ENCODE results near the gene PTP4A2.
"Not testable (repeated sequence)": the region's sequence is repeated elsewhere in the genome, so short reads cannot be mapped to it uniquely, and the experiment has no call there.

The PTP4A2 gene

DNA sequence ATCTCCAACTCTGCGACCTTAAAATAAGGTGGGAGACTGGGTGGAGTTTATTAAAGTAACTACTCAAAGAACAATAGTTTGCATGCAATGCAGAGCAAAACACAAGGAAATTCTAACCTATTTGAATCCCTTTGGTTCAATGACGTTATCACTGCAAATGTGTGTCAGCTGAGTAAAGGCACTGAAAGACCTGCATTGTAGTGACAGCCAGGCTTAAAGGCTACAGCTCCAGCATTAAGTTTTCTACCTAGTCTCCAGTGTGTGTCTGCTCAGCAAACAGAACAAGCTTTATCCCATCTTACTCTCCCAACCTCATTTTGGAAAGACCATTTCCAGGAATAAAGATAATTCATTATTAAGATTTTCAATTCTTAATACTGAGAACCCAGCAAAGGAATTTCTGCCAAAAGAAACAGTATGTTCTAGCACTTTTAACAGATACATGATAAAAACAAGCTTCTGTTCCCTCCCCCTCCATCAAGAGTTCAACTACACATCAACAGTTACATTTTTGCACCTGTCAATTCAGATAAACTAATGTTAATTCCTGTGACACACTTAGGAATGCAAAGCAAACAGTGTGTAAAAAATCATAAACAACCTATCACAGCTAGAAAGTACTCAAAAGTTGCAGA lies 14.2 kb downstream of the PTP4A2 start:
- DNase-seq: no peak

DNA sequence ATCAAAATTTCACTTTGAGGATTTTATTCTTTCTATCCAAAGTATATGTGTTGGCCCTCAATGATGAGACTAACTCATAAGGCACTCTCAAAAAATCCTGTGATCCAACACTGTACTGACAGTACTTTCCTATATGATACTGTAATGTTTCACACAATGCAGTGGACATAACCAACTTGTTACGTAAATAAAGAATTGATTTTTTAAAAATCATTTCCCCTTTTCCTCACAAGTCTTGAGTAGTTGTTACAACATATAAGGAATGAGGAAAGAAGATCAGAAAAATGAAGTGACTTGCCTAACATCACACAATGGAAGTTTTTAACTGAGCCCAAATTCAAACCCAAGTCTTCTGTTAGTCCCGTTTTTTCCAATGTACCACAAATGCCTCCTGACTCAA lies 17.2 kb downstream of the PTP4A2 start:
- DNase-seq: no peak

DNA sequence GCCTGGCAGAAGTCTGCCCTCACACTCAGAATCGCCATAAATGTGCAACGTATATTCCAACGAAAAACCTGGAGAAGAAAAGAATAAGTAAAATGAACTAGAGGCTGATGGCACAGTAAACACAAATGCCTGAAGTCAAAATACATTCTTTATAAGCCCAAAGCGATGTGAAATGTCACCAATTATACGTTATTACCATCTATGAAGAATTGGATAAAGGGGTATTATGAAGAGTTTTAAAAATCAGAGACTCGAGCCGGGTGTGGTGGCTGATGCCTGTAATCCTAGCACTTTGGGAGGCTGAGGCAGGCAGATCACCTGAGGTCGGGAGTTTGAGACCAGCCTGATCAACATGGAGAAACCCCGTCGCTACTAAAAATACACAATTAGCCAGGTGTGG lies 18.6 kb downstream of the PTP4A2 start:
- DNase-seq: no peak

DNA sequence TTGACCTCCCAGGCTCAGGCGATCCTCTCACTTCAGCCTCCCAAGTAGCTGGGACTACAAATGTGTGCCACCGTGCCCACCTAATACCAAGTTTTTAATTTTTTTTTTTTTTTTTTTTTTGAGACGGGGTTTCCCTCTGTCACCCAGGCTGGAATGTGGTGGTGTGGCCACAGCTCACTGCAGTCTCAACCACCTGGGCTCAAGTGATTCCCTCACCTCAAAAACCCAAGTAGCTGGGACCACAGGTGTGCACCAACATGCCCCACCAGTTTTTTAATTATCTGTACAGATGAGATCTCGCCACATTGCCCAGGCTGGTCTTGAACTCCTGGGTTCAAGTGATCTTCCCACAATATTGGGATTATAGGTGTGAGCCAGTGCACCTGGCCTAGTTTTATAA lies 22.7 kb downstream of the PTP4A2 start:
- DNase-seq: no peak

DNA sequence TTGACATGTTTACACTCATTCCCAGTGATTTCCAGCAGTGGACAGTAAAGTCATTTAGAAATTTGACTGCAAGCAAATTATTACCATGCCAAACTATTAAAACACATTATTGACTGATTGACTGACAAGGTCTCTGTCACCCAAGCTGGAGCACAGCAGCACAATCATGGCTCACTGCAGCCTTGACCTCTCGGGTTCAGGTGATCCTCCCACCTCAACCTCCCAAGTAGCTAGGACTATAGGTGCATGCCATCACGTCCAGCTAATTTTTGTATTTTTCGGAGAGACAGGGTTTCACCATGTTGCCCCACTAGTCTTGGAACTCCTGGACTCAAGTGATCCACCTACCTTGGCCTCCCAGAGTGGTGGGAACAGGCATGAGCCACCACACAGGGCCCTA lies 24.2 kb downstream of the PTP4A2 start:
- no peak for DNase-seq

DNA sequence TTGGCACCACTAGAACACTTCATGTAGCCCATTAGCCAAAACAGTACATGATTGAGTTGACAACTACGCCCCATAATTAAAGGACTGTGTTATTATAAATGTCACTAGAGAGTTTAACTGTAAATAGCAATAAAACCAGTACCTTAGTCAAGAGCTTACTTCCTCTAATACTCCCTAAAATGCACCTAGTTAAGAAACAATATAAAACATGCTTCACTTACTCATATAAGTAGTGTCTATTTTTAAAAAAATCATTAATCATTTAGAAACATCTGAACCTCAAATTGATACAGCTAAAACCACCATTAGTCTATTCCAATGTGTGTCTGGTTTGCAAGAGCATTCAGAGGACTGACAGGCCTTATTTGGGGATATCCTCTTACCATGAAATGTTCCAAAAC lies 25.3 kb downstream of the PTP4A2 start:
- no peak for DNase-seq

DNA sequence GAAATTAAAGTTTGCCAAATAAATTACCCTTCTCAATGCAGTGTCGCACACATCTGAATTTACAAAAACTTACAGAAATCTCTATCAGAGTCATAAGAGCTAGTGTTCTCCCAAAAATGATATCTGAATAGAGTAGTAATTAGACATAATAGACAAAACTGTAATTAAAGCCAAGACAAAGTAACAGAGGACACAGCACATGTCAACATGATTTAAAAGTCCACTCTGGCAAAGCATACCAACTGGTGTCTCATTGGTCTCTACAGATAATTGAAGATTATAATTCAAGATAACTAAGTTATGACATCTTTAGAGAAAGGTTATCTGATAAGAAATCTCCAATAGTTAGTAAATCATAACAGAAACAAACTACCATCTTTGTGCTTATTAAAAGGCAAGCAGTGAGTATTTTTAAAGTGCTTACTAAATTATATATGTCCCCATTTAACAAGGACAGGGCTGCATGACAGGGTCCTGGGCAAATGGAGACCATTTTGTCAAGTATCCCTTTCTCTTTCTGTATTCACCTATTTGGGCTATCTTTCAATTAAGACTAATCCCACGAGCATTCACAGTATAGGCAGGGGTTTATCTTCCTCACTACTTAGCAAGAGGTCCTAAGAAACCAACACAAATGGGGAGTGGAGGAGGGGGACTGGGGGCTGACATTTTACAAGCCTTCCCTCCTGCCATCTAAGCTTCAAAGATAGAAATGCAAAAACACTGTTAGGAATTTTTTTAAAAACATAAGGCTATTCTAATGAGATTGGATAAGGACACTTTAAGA lies 26.0 kb downstream of the PTP4A2 start:
- no peak for DNase-seq

DNA sequence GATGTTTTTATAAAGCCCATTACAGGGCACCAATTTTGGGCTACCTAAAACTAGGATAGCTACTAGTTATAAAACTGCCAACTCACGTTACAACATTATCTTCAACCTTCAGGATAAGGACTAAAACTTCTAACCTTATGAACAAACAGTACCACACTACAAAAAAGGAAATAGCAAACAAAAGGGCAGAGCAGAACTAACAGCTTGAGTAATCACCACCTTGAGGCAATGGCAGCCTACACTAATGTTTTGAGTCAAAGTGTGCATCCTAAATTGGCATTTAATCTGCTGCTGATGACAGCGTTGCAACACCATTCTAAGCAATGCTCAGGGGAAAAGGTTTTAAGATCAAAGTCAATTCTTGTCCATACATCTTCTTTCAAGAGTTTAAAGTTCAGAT lies 27.2 kb downstream of the PTP4A2 start:
- DNase-seq: no peak

DNA sequence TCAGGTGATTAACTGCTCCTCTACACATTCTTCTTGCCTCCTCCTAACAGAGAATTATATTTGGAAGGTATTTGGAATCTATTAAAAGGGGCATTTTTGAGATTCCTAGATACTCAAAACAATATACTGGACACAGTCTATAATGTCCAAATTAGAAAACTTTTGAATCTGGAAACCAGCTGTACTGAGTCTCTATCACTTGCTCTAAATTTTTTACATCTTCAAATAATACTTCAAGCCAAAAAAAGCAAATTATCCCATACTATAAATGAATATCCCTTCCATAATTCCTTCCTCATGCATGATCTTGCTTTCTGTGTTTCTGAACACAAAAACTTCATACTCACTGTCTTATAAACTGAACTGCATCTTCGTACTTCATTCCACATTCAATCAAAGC lies 28.5 kb downstream of the PTP4A2 start:
- DNase-seq: no peak

DNA sequence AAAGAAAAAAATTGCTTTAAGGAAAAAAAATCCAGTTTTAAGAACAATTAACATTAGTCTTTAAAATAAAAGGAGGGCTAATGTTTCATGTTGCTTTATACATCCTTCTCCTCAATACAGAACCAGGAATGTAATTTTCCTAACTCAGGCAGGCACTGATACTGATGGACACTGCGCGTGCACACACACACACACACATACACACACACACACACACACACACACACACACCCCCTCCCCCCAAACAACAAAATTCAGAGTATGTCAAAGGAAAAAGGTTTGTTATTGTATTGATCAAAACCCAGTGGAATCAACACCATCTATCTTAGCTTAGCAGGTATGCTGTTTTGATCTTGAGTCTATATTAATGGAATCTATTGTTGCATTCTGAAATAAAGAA lies 31.6 kb downstream of the PTP4A2 start:
- DNase-seq: no peak

DNA sequence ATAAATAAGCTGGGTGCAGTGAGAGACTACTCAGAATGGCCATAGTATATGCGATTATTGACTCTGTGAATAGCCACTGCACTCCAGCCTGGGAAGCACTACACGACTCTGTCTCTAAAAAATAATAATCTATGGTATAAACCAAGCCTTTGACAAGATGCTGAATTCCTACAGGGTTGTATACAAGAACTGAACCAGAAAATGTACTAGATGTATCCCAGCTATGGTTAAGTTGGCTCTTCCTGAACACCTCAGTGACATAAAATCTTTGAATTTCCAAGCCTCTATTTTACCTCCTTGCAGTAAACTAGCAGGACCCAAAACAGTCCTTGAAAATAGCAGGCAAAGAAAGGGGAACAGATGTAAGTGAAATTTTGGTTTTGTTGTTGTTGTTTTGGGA lies 32.5 kb downstream of the PTP4A2 start:
- no peak for DNase-seq

DNA sequence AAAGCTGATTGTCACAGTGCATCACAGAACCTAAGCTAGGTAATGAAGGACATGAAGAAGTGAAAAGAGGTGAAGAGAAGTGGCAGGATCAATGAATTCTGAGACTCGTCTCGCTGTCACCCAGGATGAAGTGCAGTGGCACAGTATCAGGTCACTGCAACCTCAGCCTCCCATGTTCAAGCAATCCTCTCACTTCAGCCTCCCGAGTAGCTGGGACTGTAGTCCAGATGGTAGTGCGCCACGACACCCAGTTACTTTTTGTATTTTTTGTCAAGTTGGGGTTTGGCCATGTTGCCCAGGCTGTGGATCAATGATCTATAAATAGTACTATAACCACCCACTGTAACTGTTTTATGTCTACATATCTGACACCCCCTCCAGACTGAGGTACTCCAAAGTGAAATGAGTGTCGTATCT lies 33.1 kb downstream of the PTP4A2 start:
- DNase-seq: no peak

DNA sequence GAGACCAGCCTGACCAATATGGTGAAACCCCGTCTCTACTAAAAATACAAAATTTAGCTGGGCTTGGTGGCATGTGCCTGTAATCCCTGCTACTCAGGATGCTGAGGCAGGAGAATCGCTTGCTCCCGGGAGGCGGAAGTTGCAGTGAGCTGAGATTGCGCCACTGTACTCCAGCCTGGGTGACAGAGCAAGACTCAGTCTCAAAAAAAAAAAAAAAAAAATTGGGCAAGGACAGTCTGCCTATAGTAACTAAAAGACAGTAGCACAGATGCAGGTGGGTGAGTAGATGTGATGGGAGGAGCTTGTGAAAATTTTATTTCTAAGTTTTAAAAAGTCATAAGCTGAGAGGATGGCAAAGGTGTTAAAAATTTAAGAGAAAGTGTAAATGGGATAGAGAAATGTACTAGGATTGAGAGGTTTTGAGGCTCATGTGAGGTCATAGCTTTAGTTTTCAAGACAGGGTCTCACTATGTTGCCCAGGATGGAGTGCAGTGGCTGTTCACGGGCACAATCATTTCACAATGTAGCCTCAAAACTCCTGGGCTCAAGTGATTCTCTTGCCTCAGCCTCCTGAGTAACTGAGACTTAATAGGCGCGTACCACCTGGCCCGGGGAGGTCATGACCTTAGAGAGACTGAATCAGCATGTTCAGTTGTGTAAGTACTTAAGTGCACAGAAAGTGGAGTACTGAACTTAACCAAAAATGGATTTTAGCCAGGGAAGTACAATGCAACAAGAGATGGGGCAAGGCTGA lies 33.7 kb downstream of the PTP4A2 start:
- no peak for DNase-seq

DNA sequence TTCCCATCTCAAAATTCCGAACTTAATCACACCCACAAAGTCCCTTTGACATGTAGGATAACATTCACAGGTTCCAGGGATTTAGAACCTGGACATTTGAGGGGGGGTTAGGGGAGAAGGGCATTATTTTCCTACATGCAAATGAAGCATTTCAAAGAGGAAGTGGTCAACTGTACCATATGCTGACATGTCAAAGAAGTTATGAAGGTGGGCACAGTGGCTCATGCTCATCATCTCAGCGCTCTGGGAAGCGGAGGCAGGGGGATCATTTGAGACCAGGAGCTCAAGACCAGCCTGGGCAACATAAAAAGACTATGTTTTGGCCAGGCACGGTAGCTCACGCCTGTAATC lies 35.7 kb downstream of the PTP4A2 start:
- DNase-seq: no peak

DNA sequence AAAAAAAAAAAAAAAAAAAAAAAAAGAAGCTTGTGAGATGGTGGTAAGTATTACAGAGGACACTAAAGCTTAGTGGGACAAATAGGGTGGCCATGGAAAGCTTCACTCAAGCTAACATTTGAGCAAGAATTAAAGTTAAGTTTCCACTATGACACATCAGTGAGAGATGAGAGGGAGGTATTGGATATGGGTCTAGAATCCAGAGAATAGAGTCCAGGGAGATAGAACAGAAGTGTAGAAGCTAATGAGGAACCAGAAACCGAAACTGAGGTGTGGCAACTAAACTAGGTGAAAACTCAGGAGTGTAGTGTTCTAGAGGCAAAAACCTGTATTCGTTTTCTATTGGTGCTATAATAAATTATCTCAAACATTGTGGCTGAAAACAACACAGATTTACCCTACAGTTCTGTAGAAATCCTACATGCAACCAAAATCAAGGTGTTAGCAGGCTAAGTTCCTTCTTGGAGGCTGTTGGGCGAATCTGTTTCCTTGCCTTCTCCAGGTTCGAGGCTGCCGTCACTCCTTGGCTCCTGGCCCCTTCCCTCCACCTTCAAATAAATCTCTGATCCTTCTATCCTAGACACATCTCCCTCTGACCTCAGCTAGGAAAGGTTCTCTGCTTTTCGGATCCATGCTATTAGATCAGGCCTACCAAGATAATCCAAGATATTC lies 36.2 kb downstream of the PTP4A2 start:
- DNase-seq: no peak

DNA sequence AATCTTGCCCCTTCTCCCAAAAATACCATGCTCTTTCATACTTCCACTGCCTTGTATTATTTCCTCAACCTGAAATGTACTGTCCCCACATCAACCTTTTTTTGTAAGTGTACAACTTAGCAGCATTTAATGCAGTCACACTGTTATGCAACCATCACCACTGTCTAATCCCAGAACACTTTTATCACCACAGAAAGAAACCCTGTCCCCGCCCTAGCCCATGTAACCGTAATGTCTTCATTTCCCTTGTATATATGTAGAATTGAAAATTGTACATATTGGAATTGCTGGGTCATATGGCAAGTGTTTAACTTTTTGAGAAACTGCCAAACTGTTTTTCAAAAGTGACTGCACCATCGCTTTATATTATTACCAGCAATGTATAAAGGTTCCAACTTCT lies 37.4 kb downstream of the PTP4A2 start:
- DNase-seq: no peak

DNA sequence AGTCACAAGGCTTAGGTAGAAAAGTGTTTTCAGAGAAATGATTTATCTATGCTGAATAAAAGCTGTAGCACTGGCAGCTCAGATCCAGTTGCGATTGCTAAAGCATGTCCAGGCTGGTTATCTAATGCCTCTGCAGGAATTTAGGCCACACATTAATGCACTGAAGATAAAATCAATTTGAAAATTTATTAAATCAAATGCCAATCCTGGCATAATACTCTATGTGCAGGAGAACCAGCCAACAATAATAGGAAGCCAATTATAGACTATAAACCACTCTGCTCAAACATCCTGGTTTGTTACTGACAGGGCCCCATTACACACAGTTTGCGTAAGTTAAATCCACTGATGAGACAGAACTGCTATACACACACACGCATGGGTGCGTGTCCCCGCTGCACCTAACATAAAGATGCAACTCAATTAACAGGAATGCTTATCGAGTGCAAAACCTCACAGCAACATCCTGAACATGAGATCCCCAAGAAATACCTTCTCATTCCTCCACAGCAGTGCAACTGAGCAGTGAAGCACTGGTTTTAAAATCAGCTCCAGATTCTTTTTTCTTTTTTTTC lies 40.6 kb downstream of the PTP4A2 start:
- no peak for DNase-seq

DNA sequence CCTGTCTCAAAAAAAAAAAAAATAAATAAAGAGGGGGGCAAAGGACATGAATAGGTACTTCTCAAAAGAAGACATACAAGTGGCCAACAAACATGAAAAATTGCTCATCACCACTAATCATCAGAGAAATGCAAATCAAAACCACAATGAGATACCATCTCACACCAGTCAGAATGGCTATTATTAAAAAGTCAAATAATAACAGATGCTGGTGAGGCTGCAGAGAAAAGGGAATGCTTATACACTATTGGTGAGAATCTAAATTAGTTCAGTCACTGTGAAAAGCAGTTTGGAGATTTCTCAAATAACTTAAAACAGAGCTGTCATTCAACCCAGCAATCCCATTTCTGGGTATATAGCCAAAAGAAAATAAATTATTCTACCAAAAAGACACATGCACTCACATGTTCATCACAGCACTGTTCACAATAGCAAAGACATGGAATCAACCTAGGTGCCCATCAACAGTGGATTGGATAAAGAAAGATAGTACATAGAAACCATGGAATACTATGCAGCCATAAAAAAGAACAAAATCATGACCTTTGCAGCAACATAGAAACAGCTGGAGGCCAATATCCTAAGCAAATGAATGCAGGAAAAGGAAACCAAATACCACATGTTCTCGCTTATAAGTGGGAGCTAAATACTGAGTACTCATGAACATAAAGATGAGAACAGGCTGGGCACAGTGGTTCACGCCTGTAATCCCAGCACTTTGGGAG lies 42.5 kb downstream of the PTP4A2 start:
- not testable (repeated sequence) for DNase-seq

DNA sequence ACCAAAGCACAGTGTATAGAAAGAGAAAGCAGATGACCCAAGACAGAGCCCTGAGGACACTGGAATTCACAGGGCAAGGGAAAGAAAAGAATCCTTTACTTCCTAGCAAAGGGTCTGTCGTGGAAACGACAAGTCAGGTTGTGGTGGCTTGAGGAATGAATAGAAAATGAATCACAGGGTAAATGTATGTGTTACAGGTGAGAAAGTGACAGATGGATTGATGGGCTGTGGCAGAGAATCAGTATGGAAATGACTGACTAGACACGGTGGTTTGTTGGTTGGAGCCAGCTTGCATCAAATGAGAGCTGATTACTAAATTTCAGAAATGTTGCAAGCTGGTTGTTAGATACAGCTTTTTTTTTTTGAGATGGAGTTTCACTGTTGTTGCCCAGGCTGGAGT lies 46.9 kb downstream of the PTP4A2 start:
- no peak for DNase-seq

DNA sequence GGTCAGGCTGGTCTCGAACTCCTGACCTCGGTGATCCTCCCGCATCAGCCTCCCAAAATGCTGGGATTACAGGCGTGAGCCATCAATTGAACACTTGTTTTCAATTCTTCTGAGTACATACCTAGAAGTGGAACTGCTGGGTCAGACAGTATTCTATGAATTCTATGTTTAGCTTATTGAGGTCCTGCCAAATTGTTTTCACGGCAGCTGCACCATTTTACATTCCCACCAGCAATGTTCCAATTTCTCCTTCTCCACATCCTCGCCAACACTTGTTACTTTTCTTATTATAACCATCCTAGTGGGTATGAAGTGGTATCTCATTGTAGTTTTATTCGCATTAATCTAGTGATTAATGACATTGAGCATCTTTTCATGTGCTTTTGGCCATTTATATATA lies 49.9 kb downstream of the PTP4A2 start:
- no peak for DNase-seq

DNA sequence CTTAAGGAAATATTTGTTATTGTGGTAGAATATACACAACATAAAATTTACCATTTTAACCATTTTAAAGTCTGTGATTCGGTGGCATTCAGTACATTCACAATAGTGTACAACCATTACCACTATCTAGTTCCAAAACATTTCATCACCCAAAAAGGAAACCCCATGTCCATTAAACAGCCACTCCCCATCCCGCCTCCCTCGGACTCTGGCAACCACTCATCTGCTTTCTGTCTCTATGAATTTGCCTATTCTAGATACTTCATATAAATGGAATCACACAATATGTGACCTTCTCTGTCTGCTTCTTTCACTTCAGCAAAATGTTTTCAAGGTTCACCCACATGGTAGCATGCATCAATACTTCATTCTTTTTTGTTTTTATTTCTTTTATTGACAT lies 51.3 kb downstream of the PTP4A2 start:
- DNase-seq: no peak

DNA sequence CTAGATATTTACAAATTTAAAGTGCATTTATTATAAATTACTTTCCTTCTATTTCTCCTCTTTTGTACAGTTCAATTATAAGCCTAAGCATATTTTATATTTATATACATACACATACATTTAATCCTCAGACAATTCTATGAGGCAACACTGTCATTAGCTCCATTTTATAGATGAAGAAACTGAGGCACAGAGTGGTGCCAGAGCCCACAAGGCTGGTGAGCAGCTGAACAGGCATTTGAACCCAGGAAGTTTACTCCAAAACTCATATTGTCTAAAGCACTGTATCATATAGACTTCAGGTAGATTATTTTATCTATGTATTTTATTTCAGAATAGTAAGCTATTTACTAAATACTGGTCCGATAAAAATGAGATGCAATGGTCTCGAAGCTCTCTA lies 52.3 kb downstream of the PTP4A2 start:
- no peak for DNase-seq

Data from CD4-positive, alpha-beta T cell treated with Interleukin-12 subunit alpha and Interleukin-12 subunit beta, for 1 hour (primary cell).